Spleen (tissue), 11 donors: Measurements from ENCODE around the gene NDUFAF8. TPM values are rescaled to one million over a fixed set of nuclear protein-coding genes. Genes with fewer than 3 reads are reported as not detected.

Experiments
- DNase-seq: peaks from one replicate; pipeline ENCODE4 v3.0.0-alpha.2; 2020
- H3K27ac ChIP-seq, 8 donors: fragments of 200-600 bp; sonication (generic) in 7 of 8; 1 replicate in 4 of 8; 2 replicates in 4 of 8; pipeline versions ENCODE4 v1.5.0 to v1.8.0; 2016 to 2021; ENCODE audit warnings: inconsistent platforms in 4 of 8, mild to moderate bottlenecking in 4 of 8, moderate library complexity in 1 of 8
- H3K27me3 ChIP-seq, 7 donors: fragments of 200-600 bp; sonication (generic) in 6 of 7; replicated peaks in 1 of 7; 1 replicate in 4 of 7; 2 replicates in 3 of 7; pipeline versions ENCODE4 v1.5.0 to v1.8.0; 2016 to 2021; ENCODE audit warnings: inconsistent platforms in 3 of 7, mild to moderate bottlenecking in 1 of 7
- H3K36me3 ChIP-seq, 6 donors: fragments of 200-600 bp; sonication (generic) in 5 of 6; 1 replicate in 4 of 6; 2 replicates in 2 of 6; pipeline versions ENCODE4 v1.5.0 to v1.8.0; 2016 to 2021; ENCODE audit warnings: inconsistent platforms in 2 of 6
- H3K4me1 ChIP-seq, 6 donors: fragments of 200-600 bp; sonication (generic) in 5 of 6; 1 replicate in 3 of 6; 2 replicates in 3 of 6; pipeline versions ENCODE4 v1.5.0 to v1.8.0; 2016 to 2021; ENCODE audit warnings: inconsistent platforms in 3 of 6
- H3K4me3 ChIP-seq, 8 donors: fragments of 200-600 bp; sonication (generic) in 7 of 8; 1 replicate in 4 of 8; 2 replicates in 4 of 8; pipeline versions ENCODE4 v1.5.0 to v1.8.0; 2016 to 2021; ENCODE audit warnings: inconsistent platforms in 4 of 8, mild to moderate bottlenecking in 4 of 8, moderate library complexity in 2 of 8
- H3K9me3 ChIP-seq, 8 donors: fragments of 200-600 bp; sonication (generic) in 7 of 8; 1 replicate in 4 of 8; 2 replicates in 4 of 8; pipeline versions ENCODE4 v1.5.0 to v1.8.0; 2016 to 2021; ENCODE audit warnings: inconsistent platforms in 4 of 8
- POLR2A ChIP-seq, 3 donors: fragments of 450-650 bp; IDR thresholded peaks; one replicate each; pipeline ENCODE4 v1.5.1; 2017; ENCODE audit warnings: antibody characterized with exemption in 3 of 3, mild to moderate bottlenecking in 1 of 3
- POLR2AphosphoS5 ChIP-seq, 3 donors: sonication (generic); formaldehyde crosslinking; IDR thresholded peaks; one replicate each; pipeline ENCODE4 v1.5.1; 2017; ENCODE audit warnings: antibody characterized with exemption in 3 of 3
- WGBS, 5 donors: extraction: QIAGEN DNeasy Blood & Tissue Kit in 3 of 5; methylation state at CpG; one replicate each; pipeline versions ENCODE4 v1.1.5 to v1.1.7; 2013 to 2018; 5-methylcytosine and 5-hydroxymethylcytosine counted together
- intact Hi-C: fragments of 100-400 bp; cut with DNase I; formaldehyde crosslinking; loops from one replicate; pipeline ENCODE4 v1.15.0; 2023; ENCODE audit warnings: low total_unique reads
- polyA plus RNA-seq, 3 donors: library from polyadenylated mRNA; stranded (reverse); fragments of 200-250 nt; gene quantifications; one replicate each; pipeline ENCODE4 v1.2.1, GENCODE V29; 2013
- total RNA-seq, 7 donors: library from RNA; depleted of rRNA in 3 of 7; stranded (reverse); fragments of >200 nt in 3 of 7; fragmentation: NEBNext Ultra II Directional in 4 of 7; extraction: Animal tissue kit (Norgen Biotek cat#: 25700) in 4 of 7; gene quantifications; one replicate each; pipeline versions ENCODE4 v1.1.0 to v1.2.1, GENCODE V29; 2016 to 2021
- TF ChIP-seq, protein P1 (sequence below), 11 experiments: fragments of 200-600 bp in 7 of 11; fragments of 450-650 bp in 4 of 11; sonication (generic) in 4 of 11; IDR thresholded peaks in 8 of 11; conservative IDR thresholded peaks in 3 of 11; 1 replicate in 7 of 11; 2 replicates in 4 of 11; pipeline versions ENCODE4 v1.4.0 to v1.8.0; 2016 to 2021; ENCODE audit warnings: antibody characterized with exemption in 11 of 11, inconsistent platforms in 4 of 11, mild to moderate bottlenecking in 1 of 11
- donor health status: healthy with polysubstance abuse.
- donor health status: DM: no; HTN: no; CAD: no; lungs with moderate emphysema.
- donor health status: DM: no; HTN: no; CAD: no.
- donor health status: Bipolar disorder and iron deficiency.
- donor health status: healthy.
- donor health status: DM: no; HTN: no; CAD: no.
- donor health status: DM: yes; HTN: yes; CAD: no.

The NDUFAF8 gene
- total and polyA plus RNA-seq, 10 donors, result 22.0 to 57.6 (median 39.5) TPM

DNA sequence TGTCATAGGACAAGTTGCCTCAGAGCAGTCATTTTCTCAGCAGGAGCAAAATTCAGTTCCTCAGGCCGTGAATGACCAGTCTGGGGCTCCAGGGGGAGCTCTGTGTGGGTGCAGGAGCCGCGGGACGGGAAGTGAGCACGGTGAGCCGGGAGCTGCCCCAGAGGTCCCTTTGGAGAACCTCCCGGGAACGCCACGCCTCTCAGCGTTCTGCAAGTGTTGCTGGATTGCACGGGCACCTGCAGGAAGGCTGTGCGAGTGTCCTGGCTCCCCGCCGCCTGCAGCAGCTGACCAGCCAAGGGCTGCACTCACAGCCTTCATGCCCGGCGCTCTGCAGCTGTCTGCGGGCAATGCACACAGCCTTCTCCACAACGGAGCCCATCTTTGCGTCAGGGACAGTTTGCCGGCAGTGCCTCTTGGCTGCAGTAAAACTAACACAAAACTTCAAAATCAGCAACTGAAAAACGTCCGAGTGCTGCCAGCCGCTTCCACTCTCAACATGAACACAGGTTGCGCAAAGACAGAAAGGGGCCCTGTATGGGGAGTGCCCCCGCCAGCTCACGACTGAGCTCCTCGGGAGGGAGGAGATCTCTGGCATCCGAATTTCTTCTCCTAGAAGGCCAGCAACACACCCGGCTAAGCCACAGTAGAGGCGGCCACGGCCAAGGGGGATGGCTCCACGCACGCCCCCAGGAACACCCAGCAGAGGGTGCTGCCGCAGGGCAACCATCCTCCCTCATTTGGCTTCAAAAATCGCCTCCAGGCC, 16.0 kb downstream of the NDUFAF8 start:
- Histone ChIP-seq H3K27me3 (no peaks in the 10 kb centered on the region), H3K27ac (peak overlapping the region in 4 of 8 donors; percentile 9 to 49 (median 16)), H3K36me3 (peaks cover 0 to 93% (median 63%) of the 10 kb centered on the region in 6 donors), H3K4me1 (peaks cover 0 to 51% (median 21%) of the 10 kb centered on the region in 6 donors), H3K9me3 (no peaks in the 10 kb centered on the region), H3K4me3 (peak overlapping the region in 1 of 8 donors; percentile 28)
- TF ChIP-seq POLR2AphosphoS5 (IDR thresholded peaks at IDR 0.05), result peak in 2 of 3 donors; percentile 47 to 58
- TF ChIP-seq, protein P1, sequence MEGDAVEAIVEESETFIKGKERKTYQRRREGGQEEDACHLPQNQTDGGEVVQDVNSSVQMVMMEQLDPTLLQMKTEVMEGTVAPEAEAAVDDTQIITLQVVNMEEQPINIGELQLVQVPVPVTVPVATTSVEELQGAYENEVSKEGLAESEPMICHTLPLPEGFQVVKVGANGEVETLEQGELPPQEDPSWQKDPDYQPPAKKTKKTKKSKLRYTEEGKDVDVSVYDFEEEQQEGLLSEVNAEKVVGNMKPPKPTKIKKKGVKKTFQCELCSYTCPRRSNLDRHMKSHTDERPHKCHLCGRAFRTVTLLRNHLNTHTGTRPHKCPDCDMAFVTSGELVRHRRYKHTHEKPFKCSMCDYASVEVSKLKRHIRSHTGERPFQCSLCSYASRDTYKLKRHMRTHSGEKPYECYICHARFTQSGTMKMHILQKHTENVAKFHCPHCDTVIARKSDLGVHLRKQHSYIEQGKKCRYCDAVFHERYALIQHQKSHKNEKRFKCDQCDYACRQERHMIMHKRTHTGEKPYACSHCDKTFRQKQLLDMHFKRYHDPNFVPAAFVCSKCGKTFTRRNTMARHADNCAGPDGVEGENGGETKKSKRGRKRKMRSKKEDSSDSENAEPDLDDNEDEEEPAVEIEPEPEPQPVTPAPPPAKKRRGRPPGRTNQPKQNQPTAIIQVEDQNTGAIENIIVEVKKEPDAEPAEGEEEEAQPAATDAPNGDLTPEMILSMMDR (IDR thresholded peaks at IDR 0.05 in 8 of 11, conservative IDR thresholded peaks at IDR 0.05 in 3 of 11), result peak in 8 of 11 experiments; percentile 31 to 61 (median 49)
- no peak for TF ChIP-seq POLR2A (IDR thresholded peaks at IDR 0.05)
- intact Hi-C loops, result loop anchor here (5.0 to 10.0 kb wide), 2 partner anchors 230 to 347 kb away; no protein-coding TSS in a partner anchor
- peak; percentile 86 for DNase-seq
- WGBS, 5 donors, result 40 to 63% (median 50%) methylated on average over 19 to 35 of the region's 35 CpGs

DNA sequence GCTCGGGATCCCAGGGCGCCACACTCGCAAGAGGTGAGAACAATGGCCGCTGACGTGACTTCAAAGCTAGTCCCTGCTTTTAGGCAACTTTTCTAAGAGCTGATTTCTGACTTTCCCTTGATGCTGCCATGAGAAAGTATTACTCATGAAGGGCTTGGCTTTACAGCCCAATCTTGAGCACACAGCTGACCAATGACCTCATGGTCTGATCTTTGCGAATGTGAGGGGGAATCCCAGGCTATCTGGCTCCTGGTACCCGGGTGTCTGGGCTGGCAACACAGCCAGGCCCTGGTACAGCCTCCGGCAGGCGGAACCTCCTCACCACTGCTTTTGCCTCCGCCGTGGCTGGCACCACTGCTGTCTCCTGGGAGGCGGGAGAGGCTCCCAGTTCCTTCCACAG, 17.5 kb downstream of the NDUFAF8 start:
- H3K36me3 ChIP-seq, result peaks cover 0 to 93% (median 63%) of the 10 kb centered on the region in 6 donors
- WGBS, 5 donors, result 87 to 96% (median 92%) methylated on average over 9 to 12 of the region's 12 CpGs
- intact Hi-C loops, result loop anchor here (5.0 to 10.0 kb wide), 2 partner anchors 228 to 346 kb away; no protein-coding TSS in a partner anchor
- H3K27me3 ChIP-seq, result no peaks in the 10 kb centered on the region
- TF ChIP-seq, protein P1 (IDR thresholded peaks at IDR 0.05 in 8 of 11, conservative IDR thresholded peaks at IDR 0.05 in 3 of 11), result no peak
- no peak for TF ChIP-seq POLR2A (IDR thresholded peaks at IDR 0.05)
- TF ChIP-seq POLR2AphosphoS5 (IDR thresholded peaks at IDR 0.05), result no peak
- H3K4me3 ChIP-seq, result no peak overlapping the region
- H3K9me3 ChIP-seq, result no peaks in the 10 kb centered on the region
- H3K4me1 ChIP-seq, result peaks cover 0 to 51% (median 21%) of the 10 kb centered on the region in 6 donors
- DNase-seq, result no peak
- H3K27ac ChIP-seq, result no peak overlapping the region

DNA sequence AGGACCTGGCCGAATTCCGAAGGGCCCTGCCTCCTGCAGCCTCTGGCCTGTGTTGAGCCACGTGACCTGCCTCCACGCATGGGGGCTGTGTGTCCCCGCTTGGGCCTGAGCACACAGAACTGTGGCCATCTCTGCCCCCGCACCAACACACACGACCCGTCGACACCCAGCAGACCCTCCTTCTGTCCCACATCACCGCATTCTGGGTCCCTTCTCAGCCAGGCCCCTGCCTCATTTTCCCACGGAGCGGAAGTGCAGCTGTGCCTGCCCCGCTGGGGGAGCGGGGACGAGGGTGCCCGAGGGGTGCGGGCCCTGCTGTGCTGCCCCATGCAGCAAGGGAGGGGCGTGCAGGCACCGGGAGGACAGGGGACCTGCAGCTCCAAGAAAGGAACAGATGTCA, 18.4 kb downstream of the NDUFAF8 start:
- TF ChIP-seq POLR2A (IDR thresholded peaks at IDR 0.05) (no peak), POLR2AphosphoS5 (IDR thresholded peaks at IDR 0.05) (no peak)
- TF ChIP-seq, protein P1 (IDR thresholded peaks at IDR 0.05 in 8 of 11, conservative IDR thresholded peaks at IDR 0.05 in 3 of 11), result no peak
- no peak overlapping the region for H3K4me3 ChIP-seq
- WGBS, 5 donors, result 93 to 98% (median 96%) methylated on average over 17 to 19 of the region's 19 CpGs
- H3K27me3 ChIP-seq, result no peaks in the 10 kb centered on the region
- H3K36me3 ChIP-seq, result peaks cover 0 to 93% (median 63%) of the 10 kb centered on the region in 6 donors
- H3K27ac ChIP-seq, result no peak overlapping the region
- no peak for DNase-seq
- intact Hi-C loops, result loop anchor here (5.0 to 10.0 kb wide), 2 partner anchors 227 to 345 kb away; no protein-coding TSS in a partner anchor
- peaks cover 0 to 49% (median 21%) of the 10 kb centered on the region in 6 donors for H3K4me1 ChIP-seq
- no peaks in the 10 kb centered on the region for H3K9me3 ChIP-seq

DNA sequence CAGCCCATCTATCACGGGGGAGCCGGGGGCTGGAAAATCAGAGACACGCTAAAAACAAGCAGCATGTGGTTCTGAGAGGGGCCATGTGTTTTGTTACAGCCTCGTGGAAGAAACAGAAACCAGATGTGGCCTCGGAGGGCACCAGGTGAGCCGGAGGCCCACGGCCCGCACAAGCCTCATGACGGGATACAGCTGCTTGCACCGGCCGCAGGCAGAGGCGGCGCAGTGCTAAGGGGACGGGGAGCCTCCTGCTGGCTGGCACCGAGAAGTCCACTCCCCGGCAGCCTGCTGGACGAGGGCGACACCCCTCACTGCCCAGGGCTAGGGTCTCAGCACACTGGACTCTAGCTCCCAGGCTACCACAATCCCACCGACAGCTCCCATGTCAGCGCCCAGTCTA, 19.2 kb downstream of the NDUFAF8 start:
- H3K4me3 ChIP-seq, result no peak overlapping the region
- H3K27ac ChIP-seq, result no peak overlapping the region
- 90 to 92% (median 90%) methylated on average over 17 to 20 of the region's 20 CpGs for whole genome bisulfite sequencing, 5 donors
- peaks cover 0 to 46% (median 19%) of the 10 kb centered on the region in 6 donors for H3K4me1 ChIP-seq
- TF ChIP-seq POLR2A (IDR thresholded peaks at IDR 0.05) (no peak), POLR2AphosphoS5 (IDR thresholded peaks at IDR 0.05) (no peak)
- TF ChIP-seq, protein P1 (IDR thresholded peaks at IDR 0.05 in 8 of 11, conservative IDR thresholded peaks at IDR 0.05 in 3 of 11), result no peak
- no peaks in the 10 kb centered on the region for H3K27me3 ChIP-seq
- H3K9me3 ChIP-seq, result no peaks in the 10 kb centered on the region
- intact Hi-C loops, result loop anchor here (5.0 to 10.0 kb wide), 2 partner anchors 227 to 344 kb away; no protein-coding TSS in a partner anchor
- H3K36me3 ChIP-seq, result peaks cover 0 to 94% (median 67%) of the 10 kb centered on the region in 6 donors
- DNase-seq, result no peak
